Upper lobe of left lung (tissue), 4 donors: ENCODE results near the gene RSPH10B.
"Not testable (repeated sequence)": the region's sequence is repeated elsewhere in the genome, so short reads cannot be mapped to it uniquely, and the experiment has no call there.

Experiments used
- EP300 ChIP-seq, 4 donors: sonication (generic); formaldehyde crosslinking; IDR thresholded peaks; one replicate each; pipeline ENCODE4 v1.5.1; 2017; ENCODE audit warnings: antibody characterized with exemption in 4 of 4, control low read depth in 2 of 4
- POLR2A ChIP-seq, 4 donors: fragments of 450-650 bp; IDR thresholded peaks; one replicate each; pipeline ENCODE4 v1.5.1; 2016 to 2017; ENCODE audit warnings: antibody characterized with exemption in 4 of 4, mild to moderate bottlenecking in 2 of 4
- POLR2AphosphoS5 ChIP-seq, 2 donors: sonication (generic); formaldehyde crosslinking; IDR thresholded peaks; one replicate each; pipeline ENCODE4 v1.5.1; 2017; ENCODE audit warnings: antibody characterized with exemption in 2 of 2
- TF ChIP-seq, protein P1 (sequence below), 6 experiments: fragments of 450-650 bp in 4 of 6; fragments of 200-600 bp in 2 of 6; sonication (generic) in 2 of 6; IDR thresholded peaks; one replicate each; pipeline ENCODE4 v1.5.1; 2016 to 2019; ENCODE audit warnings: antibody characterized with exemption in 6 of 6

DNA sequence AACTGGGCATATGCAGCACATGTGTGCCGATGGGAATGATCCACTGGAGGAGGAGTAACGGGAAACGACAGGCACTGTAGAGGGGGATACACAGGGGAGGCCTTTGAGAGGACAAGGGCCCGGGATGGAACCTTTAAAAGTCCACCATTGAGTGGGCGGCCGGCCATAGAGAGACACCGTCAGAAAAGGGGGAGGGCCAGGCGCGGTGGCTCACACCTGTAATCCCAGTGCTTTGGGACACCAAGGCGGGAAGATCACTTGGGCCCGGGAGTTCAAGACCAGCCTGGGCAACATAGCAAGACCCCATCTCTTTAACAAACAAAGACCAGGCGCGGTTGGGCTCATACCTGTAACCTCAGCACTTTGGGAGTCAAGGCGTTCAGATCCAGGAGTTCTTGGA, 39.2 kb downstream of the RSPH10B start:
- TF ChIP-seq, protein P1, sequence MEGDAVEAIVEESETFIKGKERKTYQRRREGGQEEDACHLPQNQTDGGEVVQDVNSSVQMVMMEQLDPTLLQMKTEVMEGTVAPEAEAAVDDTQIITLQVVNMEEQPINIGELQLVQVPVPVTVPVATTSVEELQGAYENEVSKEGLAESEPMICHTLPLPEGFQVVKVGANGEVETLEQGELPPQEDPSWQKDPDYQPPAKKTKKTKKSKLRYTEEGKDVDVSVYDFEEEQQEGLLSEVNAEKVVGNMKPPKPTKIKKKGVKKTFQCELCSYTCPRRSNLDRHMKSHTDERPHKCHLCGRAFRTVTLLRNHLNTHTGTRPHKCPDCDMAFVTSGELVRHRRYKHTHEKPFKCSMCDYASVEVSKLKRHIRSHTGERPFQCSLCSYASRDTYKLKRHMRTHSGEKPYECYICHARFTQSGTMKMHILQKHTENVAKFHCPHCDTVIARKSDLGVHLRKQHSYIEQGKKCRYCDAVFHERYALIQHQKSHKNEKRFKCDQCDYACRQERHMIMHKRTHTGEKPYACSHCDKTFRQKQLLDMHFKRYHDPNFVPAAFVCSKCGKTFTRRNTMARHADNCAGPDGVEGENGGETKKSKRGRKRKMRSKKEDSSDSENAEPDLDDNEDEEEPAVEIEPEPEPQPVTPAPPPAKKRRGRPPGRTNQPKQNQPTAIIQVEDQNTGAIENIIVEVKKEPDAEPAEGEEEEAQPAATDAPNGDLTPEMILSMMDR (IDR thresholded peaks at IDR 0.05) = not testable (repeated sequence)
- TF ChIP-seq EP300, POLR2A, POLR2AphosphoS5 (IDR thresholded peaks at IDR 0.05): not testable (repeated sequence)
